ENCODE results near the gene MBOAT1.

Gene MBOAT1

GRCh38 chr6:20058121-20058905, 154.0 kb downstream of the MBOAT1 start:
- intact Hi-C loops (cut with DNase I), result loop anchor here (10.0 kb wide), 3 partner anchors 254 to 1534 kb away; no protein-coding TSS in a partner anchor
- no peak for DNase-seq

GRCh38 chr6:20056350-20056992, 155.8 kb downstream of the MBOAT1 start:
- no peak for DNase-seq
- intact Hi-C loops (cut with DNase I), result loop anchor here (2.0 to 10.0 kb wide), 4 partner anchors 252 to 1532 kb away; no protein-coding TSS in a partner anchor

- intact Hi-C loops (cut with DNase I), result loop anchor here (2.0 to 10.0 kb wide), 4 partner anchors 251 to 1531 kb away; no protein-coding TSS in a partner anchor
- DNase-seq, result no peak
Measured at GRCh38 chr6:20055916-20056315, 156.4 kb downstream of the MBOAT1 start.
